ENCODE results near the gene CCDC110.

The CCDC110 gene

DNA sequence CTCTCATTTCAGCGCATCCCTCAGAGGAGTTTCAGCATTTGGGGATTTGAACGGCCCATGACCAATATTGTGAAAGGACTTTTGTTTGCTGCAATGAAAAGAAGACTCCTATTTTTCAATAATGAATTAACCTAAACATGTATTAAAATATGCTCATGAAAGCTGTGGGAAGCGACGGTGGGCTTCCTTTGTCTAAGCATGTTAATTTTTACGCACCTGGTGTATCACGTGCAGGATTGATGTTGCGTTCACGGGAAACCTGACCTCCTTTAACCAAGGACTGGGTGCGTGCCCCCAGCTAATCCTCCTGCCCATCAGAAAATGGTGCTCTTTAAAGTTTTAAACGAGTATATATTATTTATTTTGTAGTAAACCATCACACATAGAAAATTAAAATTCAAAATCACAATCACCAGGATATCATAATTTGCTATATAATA, 590 bp upstream of the CCDC110 start:
- DNase-seq (ENCODE audit: low read depth in 2 of 2) = no peak

DNA sequence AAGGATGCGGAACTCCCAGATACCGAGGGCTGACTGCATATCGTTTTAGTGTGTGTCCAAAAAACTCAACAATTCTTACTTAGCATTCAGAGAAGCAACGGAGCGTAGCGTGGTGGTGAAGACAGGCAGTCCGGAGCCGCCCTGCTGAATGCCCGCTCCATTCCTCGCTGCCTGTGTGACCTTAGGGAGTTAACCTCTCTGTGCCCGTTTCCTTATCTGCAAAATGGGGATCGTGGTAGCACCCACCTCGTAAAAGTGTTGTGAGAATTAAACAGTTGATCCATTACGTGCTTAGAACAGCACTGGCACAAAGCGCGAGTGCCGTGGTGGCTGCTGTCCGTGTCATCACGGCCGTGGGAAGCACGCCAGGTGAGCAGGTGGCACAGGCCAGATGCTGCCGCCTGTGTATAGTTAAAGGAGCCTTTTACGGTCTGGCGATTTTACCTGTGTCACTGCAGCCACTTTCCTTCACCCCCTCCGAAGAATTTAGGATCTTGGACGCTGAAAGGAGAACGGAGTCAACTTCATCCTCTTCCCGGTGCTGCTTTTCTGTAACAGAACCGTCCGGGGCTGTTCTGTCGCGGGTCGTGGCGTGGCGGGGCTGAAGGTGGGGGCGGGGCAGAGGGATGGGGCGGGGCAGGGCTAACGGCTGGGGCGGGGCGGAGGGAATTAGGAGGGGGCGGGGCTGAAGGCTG, 885 bp downstream of the CCDC110 start:
- DNase-seq (ENCODE audit: low read depth in 2 of 2) = peak; percentile 2 to 13

- no peak for DNase-seq (ENCODE audit: low read depth in 2 of 2)
These were observed 1.9 kb downstream of the CCDC110 start for GRCh38 chr4:185469580-185470154.

DNA sequence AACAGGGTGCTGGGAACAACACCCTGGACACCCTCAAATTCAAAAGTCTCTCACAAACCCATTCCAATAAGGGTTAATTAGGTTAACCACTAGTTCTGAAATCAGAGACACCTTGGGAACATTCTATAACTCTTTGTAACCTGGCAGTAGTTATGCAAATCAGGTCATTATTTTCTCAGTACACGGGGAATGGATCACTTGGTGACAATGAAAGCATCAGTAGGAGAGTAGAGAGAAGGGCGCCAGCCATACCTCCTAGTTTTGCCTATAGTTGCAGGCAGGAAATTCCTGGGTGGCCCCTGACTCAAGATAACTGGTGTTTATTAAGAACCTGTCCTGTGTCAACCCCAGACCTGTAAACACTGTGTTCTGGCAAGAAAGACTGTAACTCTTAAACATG, 2.5 kb downstream of the CCDC110 start:
- DNase-seq (ENCODE audit: low read depth in 2 of 2) = no peak

DNA sequence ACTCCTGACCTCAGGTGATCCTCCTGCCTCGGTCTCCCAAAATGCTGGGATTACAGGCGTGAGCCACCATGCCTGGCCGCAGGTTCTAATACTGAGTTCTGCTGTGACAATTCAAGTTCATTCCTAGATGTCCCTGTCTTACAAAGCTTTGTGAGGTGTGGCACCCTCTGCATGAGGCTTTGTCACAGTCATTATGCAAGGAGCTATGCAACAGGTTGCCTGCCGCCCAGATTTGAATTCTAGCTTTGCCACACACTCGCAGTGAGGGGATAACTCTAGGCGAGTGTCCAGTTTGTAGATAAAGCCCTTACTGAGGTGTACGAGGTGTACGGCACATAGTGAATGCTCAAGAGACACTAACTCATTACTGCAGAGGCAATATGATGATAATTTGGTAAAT, 3.5 kb downstream of the CCDC110 start:
- DNase-seq (ENCODE audit: low read depth in 2 of 2) = no peak

DNA sequence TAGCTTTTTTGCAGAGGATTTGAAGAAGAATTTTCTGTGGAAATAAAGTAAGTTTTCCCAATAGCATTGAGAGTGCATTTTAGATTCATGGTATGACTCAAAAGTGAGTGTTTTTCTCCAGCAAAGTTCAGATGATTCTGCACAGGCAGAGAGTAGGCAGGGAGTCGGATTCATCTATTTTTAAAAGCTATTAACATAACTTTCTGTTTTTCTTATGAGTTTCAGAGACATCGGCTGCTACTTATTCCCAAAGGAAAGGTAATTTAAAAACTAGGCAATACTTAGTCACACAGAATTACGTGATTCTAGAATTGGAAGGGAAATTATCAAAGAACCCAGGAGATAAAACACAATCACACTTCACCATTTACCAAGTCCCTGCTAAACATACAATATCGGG, 4.4 kb downstream of the CCDC110 start:
- DNase-seq (ENCODE audit: low read depth in 2 of 2) = no peak

DNA sequence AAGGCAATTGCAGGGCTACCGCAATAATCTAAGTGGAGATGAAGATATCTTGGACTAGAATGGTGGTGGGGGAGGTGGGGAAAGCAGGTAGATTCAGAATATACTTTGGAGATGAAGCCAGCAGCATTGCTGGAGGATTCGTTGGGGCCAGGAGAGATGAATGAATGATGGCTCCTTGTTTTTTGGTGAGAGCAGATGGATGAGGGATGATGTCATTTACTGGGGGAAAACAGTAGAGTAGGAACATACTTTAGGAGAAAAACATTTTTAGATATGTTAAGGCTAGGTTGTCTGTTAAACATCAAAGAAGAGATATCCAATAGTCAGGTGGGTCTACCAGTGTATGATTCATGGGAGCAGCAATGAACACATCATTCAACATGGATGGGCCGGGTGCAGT, 5.8 kb downstream of the CCDC110 start:
- no peak for DNase-seq (ENCODE audit: low read depth in 2 of 2)

DNA sequence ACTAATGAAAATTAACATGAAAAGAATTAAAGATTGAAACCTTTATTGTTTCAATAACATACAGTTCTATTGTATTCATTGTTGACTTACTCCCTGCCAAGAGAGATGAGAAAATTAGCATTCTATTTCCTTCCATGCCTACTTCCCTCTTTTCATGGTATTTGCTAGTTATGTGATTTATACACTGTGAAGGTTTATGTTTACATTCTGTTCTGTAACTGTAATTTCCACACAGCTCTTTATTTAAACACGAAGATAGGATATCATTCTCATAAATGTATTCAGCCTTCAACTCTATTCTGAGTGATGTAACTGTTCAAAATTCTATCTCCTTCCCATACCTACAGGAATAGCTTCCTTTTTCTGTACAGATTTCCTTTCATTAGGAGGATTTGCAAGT, 6.6 kb downstream of the CCDC110 start:
- no peak for DNase-seq (ENCODE audit: low read depth in 2 of 2)

DNA sequence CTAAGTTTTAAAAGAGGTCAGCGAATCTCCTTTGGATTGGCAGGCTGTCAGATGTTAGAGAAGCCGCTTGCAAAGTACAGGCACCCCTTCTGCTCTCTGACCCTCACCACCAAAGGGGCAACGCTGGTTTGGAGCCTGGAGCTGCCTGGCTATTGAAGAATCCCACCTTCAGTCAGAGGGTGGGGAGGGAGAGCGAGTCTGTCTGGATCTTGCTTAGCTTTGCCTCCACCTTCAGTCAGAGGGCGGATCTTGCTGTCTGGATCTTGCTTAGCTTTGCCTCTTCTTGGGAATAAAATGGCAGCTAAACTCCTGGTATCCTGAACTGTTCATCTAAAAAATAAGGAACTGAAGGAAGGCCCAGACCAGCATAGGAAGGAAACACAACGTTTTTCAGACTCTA, 7.3 kb downstream of the CCDC110 start:
- DNase-seq (ENCODE audit: low read depth in 2 of 2) = no peak

GRCh38 chr4:185463541-185463940, 8.0 kb downstream of the CCDC110 start:
- no peak for DNase-seq (ENCODE audit: low read depth in 2 of 2)

DNA sequence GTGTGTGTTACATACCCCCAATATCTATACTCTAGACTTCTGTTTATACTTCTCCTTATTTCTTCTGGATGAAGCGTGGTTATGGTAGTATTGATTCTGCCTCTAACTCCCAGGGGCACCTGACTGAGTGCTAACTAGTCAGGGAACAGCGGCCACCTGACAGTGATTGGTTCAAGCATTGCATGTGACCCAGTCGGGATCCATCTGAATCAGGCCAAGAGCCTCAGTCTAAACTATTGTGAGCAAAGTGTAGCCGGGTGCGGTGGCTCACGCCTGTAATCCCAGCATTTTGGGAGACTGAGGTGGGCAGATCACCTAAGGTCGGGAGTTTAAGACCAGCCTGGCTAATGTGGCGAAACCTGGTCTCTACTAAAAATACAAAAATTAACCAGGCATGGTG, 10.0 kb downstream of the CCDC110 start:
- DNase-seq (ENCODE audit: low read depth in 2 of 2) = no peak

- no peak for DNase-seq (ENCODE audit: low read depth in 2 of 2)
These were observed 14.4 kb downstream of the CCDC110 start for GRCh38 chr4:185457136-185457535.

- DNase-seq (ENCODE audit: low read depth in 2 of 2) = no peak
These were observed 15.4 kb downstream of the CCDC110 start for GRCh38 chr4:185456131-185456530.

DNA sequence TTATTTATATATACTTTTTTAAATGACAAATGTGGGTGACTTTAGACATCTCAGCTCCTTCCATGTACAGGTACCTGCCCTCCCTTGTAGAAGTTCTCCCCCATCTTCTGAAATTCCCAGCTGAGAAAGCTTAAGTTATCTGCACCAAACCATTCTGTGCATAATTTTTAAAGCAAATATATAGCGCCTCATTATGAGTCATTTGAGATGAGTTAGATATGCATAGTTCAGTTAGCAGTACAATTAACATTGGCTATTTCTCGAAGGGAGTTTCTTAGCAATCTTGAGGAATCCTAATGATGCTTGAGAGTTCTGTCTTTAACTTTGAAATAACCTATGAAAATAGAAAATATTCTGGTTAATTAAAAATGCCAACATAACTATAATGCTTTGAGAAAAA, 26.3 kb downstream of the CCDC110 start:
- DNase-seq (ENCODE audit: low read depth in 2 of 2) = no peak

- no peak for DNase-seq (ENCODE audit: low read depth in 2 of 2)
These were observed 30.1 kb downstream of the CCDC110 start for GRCh38 chr4:185441479-185441878.

GRCh38 chr4:185437809-185438208, 33.7 kb downstream of the CCDC110 start:
- DNase-seq (ENCODE audit: low read depth in 2 of 2) = no peak

DNA sequence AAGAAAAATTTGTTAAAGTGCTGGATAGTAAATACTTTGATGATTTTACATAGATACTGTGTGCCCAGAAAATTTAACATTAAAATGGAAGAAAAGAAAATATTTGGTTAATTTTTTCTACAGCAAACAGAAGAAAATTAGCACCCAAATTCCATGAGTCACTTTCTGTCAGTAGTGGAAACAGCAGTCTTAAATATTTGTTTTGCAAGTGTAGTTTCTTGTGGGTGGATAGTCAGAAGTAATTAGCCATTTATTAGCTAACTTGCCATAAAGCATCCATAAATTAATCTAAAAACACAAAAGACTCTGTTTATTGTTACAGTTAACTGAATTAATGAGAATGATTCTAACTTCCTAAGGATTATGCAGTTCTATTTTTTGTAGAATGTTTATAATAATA, 36.1 kb downstream of the CCDC110 start:
- no peak for DNase-seq (ENCODE audit: low read depth in 2 of 2)

DNA sequence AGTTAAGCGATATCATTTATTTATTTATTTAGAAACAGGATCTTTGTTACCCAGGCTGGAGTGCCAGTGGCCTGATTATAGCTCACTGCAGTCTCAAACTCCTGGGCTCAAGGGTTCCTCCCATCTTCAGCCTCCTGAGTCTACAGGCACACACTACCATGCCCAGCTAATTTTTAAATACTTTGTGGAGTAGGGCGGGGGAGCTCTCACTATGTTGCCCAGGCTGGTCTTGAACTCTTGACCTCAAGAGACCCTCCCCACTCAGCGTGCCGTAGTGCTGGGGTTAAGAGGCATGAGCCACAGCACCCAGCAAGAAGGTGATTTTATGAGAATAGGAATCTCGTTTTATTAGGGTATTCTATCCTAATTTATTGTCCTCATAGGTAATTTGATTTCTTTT, 41.9 kb downstream of the CCDC110 start:
- no peak for DNase-seq (ENCODE audit: low read depth in 2 of 2)

DNA sequence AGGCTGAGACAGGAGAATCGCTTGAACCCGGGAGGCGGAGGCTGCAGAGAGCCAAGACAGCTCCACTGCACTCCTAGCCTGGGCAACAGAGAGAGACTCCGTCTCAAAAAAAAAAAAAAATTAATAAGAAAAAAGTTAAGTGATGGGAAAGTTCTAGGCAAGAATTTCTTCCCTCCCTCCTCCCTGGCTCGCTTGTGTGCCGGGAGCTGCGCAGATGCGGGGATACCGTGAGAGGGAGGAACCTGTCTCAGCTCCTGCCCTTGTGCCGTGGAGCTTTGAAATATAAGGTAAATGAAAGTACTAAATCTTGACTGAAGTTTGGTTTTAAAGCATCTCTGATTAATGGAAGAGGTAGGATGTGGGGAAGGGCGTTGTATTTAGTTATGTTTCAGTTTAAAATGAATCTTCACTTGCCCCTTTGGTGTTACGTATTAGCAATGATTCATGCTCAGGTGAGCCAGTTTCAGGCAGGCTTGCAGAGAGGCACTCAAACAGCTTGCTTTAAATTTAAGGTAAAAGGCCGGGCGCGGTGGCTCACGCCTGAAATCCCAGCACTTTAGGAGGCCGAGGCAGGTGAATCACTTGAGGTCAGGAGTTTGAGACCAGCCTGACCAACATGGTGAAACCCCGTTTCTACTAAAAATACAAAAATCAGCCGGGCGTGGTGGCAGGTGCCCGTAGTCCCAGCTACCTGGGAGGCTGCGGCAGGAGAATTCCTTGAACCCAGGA, 44.4 kb downstream of the CCDC110 start:
- no peak for DNase-seq (ENCODE audit: low read depth in 2 of 2)

- peak; percentile 76 to 77 for DNase-seq (ENCODE audit: low read depth in 2 of 2)
These were observed 45.7 kb downstream of the CCDC110 start, which contains the start of gene UFSP2 for GRCh38 chr4:185425647-185426352. Gene UFSP2 (minus strand): TSS chr4:185425964. CDS start chr4:185425868, 96 bp downstream.

DNA sequence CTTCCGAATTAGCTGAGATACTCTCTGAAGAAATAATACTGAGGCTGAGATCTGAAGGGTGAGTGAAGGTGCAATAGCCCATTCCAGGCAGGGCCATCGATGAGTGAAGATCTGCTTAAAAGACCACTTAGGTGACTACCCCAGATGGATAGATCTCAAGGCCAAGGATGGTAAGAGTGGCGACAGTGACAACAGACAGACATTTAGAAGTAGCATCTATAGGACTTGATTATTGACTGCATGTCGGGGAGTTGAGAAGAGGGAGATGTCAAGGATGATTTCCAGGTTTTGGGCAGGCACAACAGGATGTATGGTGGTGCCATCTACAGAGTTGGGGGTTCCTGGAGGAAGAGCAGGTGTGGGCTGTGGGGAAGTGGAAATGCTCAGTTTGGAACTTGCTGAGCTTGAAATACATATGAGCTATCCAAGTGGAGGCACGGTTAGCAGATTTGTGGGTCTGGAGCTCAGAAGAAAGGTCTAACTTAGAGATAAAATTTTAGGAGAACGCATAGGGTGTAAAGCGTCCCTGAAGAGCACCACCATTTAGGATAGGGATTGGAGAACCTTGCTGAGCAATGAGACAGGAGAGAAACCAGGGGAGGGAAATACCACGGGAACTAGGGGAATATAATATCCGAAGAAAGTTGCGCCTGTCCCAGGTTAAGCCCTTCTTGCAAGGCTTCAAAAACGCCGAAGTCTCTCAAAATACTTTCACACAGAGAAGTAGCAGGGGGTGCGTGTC, 46.5 kb downstream of the CCDC110 start:
- DNase-seq (ENCODE audit: low read depth in 2 of 2) = no peak
